ENCODE data around the gene CFHR4.
"Not testable (repeated sequence)": the region's sequence is repeated elsewhere in the genome, so short reads cannot be mapped to it uniquely, and the experiment has no call there.

The CFHR4 gene

GRCh38 chr1:196897158-196897828 is 9.4 kb downstream of the CFHR4 start:
- no peak for ATAC-seq
- no peaks in the 10 kb centered on the region for H3K4me1 Mint-ChIP-seq
- H3K9me3 Mint-ChIP-seq, result no peaks in the 10 kb centered on the region
- no peak overlapping the region for H3K4me3 Mint-ChIP-seq
- DNase-seq, result no peak
- no peak overlapping the region for H3K27ac Mint-ChIP-seq
- H3K27me3 Mint-ChIP-seq, result peaks cover 21% of the 10 kb centered on the region

- H3K27ac Mint-ChIP-seq, result no peak overlapping the region
Measured at GRCh38 chr1:196902344-196902743, 14.5 kb downstream of the CFHR4 start.

GRCh38 chr1:196910215-196910614 is 22.4 kb downstream of the CFHR4 start:
- Mint-ChIP-seq H3K27me3 (no peaks in the 10 kb centered on the region), H3K9me3 (no peaks in the 10 kb centered on the region), H3K27ac (no peak overlapping the region), H3K4me3 (no peak overlapping the region), H3K4me1 (no peaks in the 10 kb centered on the region)
- ATAC-seq (no peak), DNase-seq (no peak)

More at GRCh38 chr1:196902344-196902743, 14.5 kb downstream of the CFHR4 start:
- H3K9me3 Mint-ChIP-seq, result no peaks in the 10 kb centered on the region
- H3K4me1 Mint-ChIP-seq, result no peaks in the 10 kb centered on the region
- H3K27me3 Mint-ChIP-seq, result peaks cover 8% of the 10 kb centered on the region
- no peak overlapping the region for H3K4me3 Mint-ChIP-seq
- DNase-seq (no peak), ATAC-seq (no peak)

GRCh38 chr1:196912283-196912682 is 24.4 kb downstream of the CFHR4 start:
- H3K27me3 Mint-ChIP-seq, H3K27ac Mint-ChIP-seq, H3K4me3 Mint-ChIP-seq, H3K4me1 Mint-ChIP-seq, DNase-seq, ATAC-seq, H3K9me3 Mint-ChIP-seq: not testable (repeated sequence)

- not testable (repeated sequence) for H3K9me3 Mint-ChIP-seq
Measured at GRCh38 chr1:196926839-196927238, 39.0 kb downstream of the CFHR4 start.

GRCh38 chr1:196932853-196933252 is 45.0 kb downstream of the CFHR4 start:
- H3K4me3 Mint-ChIP-seq, H3K4me1 Mint-ChIP-seq, H3K9me3 Mint-ChIP-seq, ATAC-seq, H3K27me3 Mint-ChIP-seq, H3K27ac Mint-ChIP-seq, DNase-seq: not testable (repeated sequence)

More at GRCh38 chr1:196926839-196927238, 39.0 kb downstream of the CFHR4 start:
- not testable (repeated sequence) for DNase-seq, H3K27me3 Mint-ChIP-seq, H3K4me3 Mint-ChIP-seq, ATAC-seq, H3K4me1 Mint-ChIP-seq, H3K27ac Mint-ChIP-seq

- Mint-ChIP-seq H3K4me1 (no peaks in the 10 kb centered on the region), H3K27me3 (no peaks in the 10 kb centered on the region), H3K9me3 (no peaks in the 10 kb centered on the region), H3K4me3 (no peak overlapping the region), H3K27ac (no peak overlapping the region)
- peak; percentile 37 for ATAC-seq
- DNase-seq, result no peak
Measured at GRCh38 chr1:196933531-196934189, 45.8 kb downstream of the CFHR4 start.

- not testable (repeated sequence) for H3K4me3 Mint-ChIP-seq, DNase-seq, H3K4me1 Mint-ChIP-seq, H3K9me3 Mint-ChIP-seq, ATAC-seq, H3K27me3 Mint-ChIP-seq, H3K27ac Mint-ChIP-seq
Measured at GRCh38 chr1:196941474-196941873, 53.6 kb downstream of the CFHR4 start.

- DNase-seq, H3K9me3 Mint-ChIP-seq, H3K4me3 Mint-ChIP-seq, H3K4me1 Mint-ChIP-seq, H3K27ac Mint-ChIP-seq, ATAC-seq, H3K27me3 Mint-ChIP-seq: not testable (repeated sequence)
Measured at GRCh38 chr1:196943568-196943967, 55.7 kb downstream of the CFHR4 start, which contains the start of gene CFHR2. Gene CFHR2, plus strand, starts transcription at chr1:196943738. Its CDS starts 143 bp downstream, at chr1:196943881.

GRCh38 chr1:196951711-196952394 is 64.0 kb downstream of the CFHR4 start:
- Mint-ChIP-seq H3K27ac (no peak overlapping the region), H3K4me3 (no peak overlapping the region), H3K4me1 (no peaks in the 10 kb centered on the region), H3K9me3 (peaks cover 0 to 6% of the 10 kb centered on the region in 2 donors), H3K27me3 (no peaks in the 10 kb centered on the region)
- DNase-seq (no peak), ATAC-seq (no peak)

- H3K4me1 Mint-ChIP-seq, result no peaks in the 10 kb centered on the region
- no peaks in the 10 kb centered on the region for H3K27me3 Mint-ChIP-seq
- no peak overlapping the region for H3K27ac Mint-ChIP-seq
- ATAC-seq, result no peak
- DNase-seq, result no peak
- no peak overlapping the region for H3K4me3 Mint-ChIP-seq
- H3K9me3 Mint-ChIP-seq, result peaks cover 0 to 6% of the 10 kb centered on the region in 2 donors
Measured at GRCh38 chr1:196954778-196955177, 66.9 kb downstream of the CFHR4 start.

GRCh38 chr1:196955926-196956325 is 68.1 kb downstream of the CFHR4 start:
- no peaks in the 10 kb centered on the region for H3K27me3 Mint-ChIP-seq
- peaks cover 0 to 6% of the 10 kb centered on the region in 2 donors for H3K9me3 Mint-ChIP-seq
- H3K4me1 Mint-ChIP-seq, result no peaks in the 10 kb centered on the region
- no peak overlapping the region for H3K4me3 Mint-ChIP-seq
- DNase-seq (no peak), ATAC-seq (no peak)
- H3K27ac Mint-ChIP-seq, result no peak overlapping the region

GRCh38 chr1:196960854-196961253 is 73.0 kb downstream of the CFHR4 start:
- Mint-ChIP-seq H3K27me3 (no peaks in the 10 kb centered on the region), H3K4me1 (no peaks in the 10 kb centered on the region), H3K9me3 (no peaks in the 10 kb centered on the region), H3K4me3 (no peak overlapping the region), H3K27ac (no peak overlapping the region)
- ATAC-seq, result no peak
- no peak for DNase-seq

Data from stimulated activated naive CD8-positive, alpha-beta T cell treated with anti-CD3 and anti-CD28 coated beads, Interleukin-15, amount 100 ng/mL, for 72 hours (primary cell).